ENCODE results near the gene ZNF385B. TPM values are rescaled to one million over a fixed set of nuclear protein-coding genes. Genes with fewer than 3 reads are reported as not detected.
A peak's percentile ranks its signal among the peaks of the same experiment; 100 is the strongest.
"Not testable (repeated sequence)": the region's sequence is repeated elsewhere in the genome, so short reads cannot be mapped to it uniquely, and the experiment has no call there.

ZNF385B gene
- total RNA-seq, 1 donor from 2014 or later: 8.3 TPM

DNA sequence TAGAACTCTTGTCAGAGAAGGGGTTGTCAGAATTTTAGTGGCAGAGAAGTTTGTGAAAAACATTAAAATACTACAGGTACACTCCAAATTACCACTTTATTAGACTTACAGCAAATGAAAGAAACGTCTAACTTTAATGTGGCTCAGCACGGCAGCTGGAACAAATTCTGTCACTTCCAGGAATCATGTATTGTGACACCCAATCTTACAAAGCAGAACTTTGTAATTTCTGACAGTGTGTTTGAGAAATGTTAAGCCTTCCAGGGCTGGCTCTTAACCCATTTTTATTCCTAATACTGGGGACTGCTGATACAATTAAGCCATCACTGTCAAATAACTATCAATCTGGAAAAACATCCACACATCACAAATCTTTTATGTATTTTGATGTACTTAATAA, 216.4 kb downstream of the ZNF385B start:
- ATAC-seq: peak; percentile 44
- DNase-seq (ENCODE audit: low spot score): no peak

DNA sequence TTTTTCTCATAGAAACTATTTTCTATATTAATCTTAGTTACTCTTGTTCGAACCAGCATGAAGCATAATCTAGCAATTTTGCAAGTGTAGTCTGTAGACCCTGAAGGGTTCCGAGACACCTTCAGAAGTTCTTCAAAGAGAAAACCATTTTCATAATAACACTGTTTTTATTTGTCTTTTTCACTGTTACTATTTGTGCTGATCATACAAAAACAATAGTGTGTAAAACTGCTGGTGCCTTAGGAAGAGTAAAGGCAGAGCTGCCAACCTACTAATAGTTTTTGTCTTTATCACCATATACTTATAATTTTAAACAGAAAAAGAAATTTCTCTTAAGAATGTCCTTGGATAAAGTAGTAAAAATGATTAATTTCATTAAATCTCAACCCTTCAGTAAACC, 218.9 kb downstream of the ZNF385B start:
- no peak for DNase-seq (ENCODE audit: low spot score)
- no peak for ATAC-seq

DNA sequence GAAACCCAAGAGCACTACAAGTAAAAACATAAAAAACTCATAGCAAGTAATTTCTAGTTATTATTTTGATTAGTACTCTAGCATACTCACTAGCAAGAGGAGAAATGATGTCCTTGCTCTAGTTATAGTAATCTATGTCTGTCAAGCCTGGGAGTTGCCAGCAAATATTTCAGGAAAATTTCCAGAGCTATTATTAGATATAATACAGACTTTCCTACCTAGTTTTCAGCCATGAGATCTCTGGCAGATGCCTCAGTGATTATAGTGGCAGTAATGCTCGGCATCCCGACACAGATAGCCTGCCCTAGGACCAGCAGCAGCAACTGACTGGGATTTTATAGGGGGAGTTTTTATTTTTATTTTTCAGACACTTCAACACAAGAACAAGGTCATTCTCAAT, 224.4 kb downstream of the ZNF385B start:
- ATAC-seq: peak; percentile 14

DNA sequence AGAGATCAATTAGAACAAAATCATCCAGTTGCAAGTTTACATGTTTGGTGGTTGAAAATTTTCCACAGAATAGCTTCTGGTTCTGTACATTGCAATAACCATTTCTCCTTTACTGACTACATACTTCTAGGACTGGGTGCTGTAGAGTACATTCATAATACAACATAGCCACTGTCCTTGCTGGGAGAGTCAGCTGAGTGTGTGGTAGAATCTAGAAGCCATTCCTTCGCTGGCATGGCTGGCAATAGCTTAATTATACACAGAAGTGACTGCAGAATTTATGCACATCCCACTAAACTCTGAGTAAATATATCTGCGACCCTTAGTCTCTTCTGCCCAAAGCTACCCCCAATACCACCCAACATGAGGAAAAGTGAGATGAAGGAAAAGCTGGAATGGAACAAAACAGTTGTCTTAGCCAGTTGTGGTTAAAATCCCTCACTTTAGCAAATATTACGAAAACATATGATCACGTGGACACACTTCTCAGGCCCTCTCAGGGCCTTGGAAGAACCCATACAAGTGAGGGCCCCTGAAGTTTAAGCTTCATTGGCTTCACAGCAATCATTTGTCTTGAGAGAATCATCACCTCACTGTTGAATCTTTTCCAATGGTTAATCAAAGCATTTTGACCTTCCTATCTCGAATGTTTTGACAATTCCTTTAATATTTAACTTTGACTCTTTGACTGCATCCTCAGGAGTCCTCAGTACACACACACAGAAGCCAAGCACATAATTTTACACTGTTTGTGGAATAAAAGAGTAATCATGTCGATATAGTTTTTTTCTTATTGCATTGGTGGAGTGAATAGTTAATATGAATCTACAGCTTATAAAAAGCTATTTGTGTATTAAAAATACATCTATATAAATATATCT, 225.1 kb downstream of the ZNF385B start:
- no peak for DNase-seq (ENCODE audit: low spot score)
- ATAC-seq: peak; percentile 91

More for the DNA sequence above, 224.4 kb downstream of the ZNF385B start:
- no peak for DNase-seq (ENCODE audit: low spot score)

DNA sequence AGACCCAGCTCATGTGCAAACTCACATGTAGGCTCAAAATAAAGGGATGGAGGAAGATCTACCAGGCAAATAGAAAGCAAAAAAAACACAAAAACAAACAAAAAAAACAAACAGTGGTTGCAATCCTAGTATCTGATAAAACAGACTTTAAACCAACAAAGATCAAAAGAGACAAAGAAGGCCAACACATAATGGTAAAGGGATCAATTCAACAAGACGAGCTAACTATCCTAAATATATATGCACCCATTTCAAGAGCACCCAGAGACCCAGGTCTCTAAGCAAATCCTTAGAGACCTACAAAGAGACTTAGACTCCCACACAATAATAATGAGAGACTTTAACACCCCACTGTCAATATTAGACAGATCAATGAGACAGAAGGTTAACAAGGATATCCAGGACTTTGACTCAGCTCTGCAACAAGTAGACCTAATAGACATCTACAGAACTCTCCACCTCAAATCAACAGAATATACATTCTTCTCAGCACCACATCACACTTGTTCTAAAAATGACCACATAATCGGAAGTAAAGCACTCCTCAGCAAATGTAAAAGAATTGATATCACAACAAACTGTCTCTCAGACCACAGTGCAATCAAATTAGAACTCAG, 229.5 kb downstream of the ZNF385B start:
- DNase-seq (ENCODE audit: low spot score): not testable (repeated sequence)
- peak; percentile 34 for ATAC-seq

DNA sequence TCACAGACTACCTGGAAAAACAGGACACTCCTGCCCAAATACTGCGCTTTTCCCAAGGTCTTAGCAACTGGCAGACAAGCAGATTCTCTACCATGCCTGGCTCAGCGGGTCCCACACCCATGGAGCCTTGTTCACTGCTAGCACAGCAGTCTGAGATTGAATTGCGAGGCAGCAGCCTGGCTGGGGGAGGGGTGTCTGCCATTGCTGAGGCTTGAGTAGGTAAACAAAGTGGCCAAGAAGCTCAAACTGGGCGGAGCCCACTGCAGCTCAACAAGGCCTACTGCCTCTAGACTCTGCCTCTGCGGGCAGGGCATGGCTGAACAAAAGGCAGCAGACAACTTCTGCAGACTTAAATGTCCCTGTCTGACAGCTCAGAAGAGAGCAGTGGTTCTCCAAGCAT, 231.6 kb downstream of the ZNF385B start:
- ATAC-seq; DNase-seq (ENCODE audit: low spot score): not testable (repeated sequence)

DNA sequence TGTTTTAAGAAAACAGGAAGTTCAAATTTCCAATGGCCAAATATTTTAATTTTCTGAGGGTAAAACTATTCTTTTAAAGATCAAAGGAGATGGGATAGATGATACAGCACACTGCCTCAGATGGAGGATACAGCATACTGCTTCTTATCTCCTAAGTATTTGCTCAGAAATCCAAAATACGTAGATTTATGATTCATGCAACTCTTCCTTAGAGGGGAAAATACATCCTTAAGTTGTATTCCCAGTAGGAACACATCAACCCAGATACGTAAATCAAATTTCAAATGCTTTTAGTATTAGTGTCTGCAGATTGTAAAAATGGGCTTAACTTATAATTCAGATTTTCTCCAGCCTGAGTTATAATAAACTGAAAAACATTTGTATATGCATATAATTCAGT, 235.2 kb downstream of the ZNF385B start:
- DNase-seq (ENCODE audit: low spot score) (no peak), ATAC-seq (no peak)

DNA sequence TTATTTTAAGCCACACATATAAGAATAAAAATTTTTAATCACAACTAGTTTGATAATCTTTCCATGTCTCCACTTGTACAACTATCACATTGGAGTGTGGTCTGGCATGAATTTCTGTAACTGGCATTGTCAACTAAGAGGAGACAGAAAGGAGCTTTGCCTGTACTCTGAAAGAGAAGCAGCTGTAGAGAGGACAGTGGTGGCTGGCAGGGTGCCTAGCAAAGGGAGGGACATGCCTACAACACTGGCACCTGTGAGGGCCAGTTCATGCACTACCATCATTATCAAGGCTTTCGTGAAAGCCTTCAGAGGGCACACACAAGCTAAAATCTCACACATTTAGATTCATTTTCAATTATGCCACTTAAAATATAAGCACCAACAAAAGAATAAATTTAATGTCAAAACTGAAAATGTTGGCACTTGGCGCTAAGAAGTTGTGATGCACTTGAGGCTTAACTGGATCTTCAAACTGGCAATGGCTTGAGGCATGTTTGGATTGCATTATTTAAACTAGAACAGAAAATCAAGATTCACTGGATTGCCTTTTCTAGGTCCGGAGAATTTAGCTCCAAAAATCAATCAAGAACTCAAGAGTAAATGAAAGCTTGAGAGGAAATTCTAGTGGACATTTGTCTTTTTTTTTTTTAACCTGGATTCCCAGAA, 238.6 kb downstream of the ZNF385B start:
- ATAC-seq (peak; percentile 34), DNase-seq (ENCODE audit: low spot score) (no peak)

DNA sequence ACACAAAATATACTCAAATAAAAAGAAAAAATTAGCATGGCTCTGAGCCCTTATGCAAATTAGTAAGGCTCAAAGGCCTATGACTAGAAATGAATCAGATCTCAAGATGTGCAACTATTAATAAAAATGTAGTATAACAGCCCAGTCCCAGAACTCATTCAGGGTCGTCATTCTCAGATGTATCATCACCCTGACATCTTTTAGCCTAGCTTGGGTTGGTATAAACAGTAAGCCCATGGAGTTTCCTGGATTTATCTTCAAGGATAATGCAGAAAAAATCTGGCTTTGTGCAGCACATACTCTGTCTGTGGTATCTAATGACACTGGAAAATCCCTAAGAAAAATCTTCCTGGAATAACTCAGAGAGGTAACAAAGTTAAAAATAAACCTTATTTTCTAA, 239.3 kb downstream of the ZNF385B start:
- ATAC-seq: no peak
- DNase-seq (ENCODE audit: low spot score): no peak

DNA sequence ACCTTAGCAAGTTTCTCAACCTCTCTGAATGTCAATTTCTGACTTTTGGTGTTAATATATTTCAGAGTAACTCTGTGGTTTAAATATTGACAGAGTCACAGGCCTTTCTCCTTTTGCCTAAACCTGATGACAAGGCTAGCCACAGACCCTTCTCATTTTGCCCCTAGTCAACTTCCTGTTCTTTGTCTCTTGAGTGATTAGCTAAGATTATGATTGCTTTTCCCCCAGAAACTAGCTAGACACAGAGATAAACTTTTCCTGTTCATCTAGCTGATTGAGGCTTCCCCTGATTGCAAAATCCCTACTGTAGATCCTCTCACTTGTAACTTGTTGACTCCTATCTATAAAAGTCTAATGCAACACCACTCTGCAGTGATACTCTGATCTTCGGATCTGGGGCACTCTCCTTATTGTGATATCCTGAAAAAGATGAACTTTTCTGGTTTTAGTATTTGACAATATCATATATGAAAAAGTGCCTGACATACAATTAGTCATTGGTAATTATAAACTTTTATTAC, 241.4 kb downstream of the ZNF385B start:
- no peak for DNase-seq (ENCODE audit: low spot score)
- peak; percentile 60 for ATAC-seq

DNA sequence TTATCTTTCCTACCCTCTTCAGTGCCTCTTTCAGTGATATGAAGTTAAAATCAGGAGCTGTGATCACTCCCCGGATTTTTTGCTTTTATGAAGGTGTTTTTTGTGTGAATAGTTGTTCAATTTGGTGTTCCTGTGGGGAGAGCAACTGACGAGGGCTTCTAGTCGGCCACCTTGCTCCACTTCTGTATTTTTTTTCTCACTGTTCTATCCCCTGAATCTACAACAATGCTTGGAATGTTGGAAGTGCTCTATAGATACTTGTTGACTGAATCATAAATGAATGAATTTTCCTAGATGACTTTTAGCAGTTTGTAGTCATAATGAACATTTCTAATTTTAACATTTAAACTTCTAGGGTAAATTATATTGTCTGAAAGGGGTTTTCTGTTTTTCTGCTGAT, 247.3 kb downstream of the ZNF385B start:
- no peak for ATAC-seq
- no peak for DNase-seq (ENCODE audit: low spot score)

DNA sequence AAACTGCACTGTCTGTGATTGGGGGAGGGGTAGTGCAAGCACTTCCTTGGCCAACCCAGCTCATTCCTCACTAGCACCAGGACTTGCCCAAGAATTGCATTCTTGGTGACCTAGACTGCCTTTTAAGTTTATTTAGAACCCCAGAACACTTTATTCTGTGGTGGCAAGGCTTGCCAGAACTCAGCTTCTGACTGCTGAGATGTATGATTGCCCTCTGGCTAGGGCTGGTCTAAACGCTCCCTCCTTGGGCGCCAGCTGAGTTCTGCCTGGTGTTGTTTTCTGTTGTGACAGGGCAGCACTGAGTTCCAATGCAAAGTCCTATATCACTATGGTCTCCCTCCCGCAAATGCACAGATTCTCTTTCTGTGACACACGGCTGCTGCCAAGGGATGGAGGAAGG, 247.7 kb downstream of the ZNF385B start:
- no peak for ATAC-seq
- DNase-seq (ENCODE audit: low spot score): no peak

DNA sequence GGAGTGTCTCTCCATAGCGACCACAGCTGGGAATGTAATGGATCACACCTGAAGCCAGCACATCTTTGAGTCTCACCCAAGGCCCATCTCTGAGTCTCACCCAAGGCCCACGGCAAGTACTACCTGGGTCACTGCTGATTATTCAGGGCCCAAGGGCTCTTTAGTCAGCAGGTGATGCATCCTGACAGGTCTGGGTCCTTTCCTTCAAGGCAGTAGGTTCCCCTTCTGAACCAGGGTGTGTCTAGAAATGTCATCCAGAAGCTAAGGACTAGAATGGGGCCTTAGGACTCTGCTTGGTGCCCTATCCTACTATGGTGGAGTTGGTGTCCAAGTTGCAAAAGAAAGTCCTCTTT, 248.1 kb downstream of the ZNF385B start:
- ATAC-seq: no peak
- no peak for DNase-seq (ENCODE audit: low spot score)

DNA sequence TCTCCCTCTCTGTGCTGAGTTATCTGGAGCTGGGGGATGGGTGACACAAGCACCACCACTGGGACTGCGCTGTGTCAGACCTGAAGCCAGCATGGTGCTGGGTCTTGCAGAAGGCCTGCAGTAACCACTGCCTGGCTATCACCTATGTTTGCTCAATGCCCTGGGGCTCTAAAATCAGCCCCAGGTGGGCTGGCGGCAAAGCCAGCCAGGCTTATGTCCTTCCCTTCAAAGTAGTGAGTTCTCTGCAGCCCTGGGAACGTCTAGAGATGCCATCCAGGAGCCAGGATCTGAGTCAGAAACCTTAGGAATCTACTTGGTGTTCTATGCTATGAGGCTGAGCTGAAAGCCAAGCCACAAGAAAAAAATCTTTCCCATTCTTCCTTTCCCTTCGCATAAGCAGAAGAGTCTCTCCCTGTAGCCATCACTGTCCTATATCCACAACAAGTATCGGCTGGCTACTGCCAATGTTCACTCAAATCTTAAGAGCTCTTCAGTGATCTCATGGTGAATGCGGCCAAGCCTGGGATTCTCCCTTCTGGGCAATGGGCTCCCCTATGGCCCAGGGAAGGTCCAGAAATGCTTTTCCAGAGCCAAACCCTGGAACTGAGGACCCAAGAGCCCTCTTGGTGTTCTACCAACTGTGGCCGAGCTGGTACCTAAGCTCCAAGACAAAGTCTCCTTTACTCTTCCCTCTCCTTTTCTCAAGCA, 248.7 kb downstream of the ZNF385B start:
- ATAC-seq (no peak), DNase-seq (ENCODE audit: low spot score) (no peak)

DNA sequence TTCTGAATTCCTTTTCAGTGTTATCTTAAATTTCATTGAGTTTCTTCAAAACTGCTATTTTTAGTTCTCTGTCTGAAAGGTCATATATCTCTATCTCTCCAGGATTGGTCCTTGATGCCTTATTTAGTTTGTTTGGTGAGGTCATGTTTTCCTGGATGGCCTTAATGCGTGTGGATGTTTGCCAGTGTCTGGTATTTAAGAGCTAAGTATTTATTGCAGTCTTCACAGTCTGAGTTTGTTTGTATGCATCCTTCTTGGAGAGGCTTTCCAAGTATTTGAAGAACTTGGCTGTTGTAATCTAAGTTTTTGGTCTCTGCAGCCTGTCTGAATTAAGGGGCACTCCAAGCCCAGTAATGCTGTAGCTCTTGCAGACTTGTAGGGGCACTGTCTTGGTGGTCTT, 249.3 kb downstream of the ZNF385B start:
- no peak for DNase-seq (ENCODE audit: low spot score)

DNA sequence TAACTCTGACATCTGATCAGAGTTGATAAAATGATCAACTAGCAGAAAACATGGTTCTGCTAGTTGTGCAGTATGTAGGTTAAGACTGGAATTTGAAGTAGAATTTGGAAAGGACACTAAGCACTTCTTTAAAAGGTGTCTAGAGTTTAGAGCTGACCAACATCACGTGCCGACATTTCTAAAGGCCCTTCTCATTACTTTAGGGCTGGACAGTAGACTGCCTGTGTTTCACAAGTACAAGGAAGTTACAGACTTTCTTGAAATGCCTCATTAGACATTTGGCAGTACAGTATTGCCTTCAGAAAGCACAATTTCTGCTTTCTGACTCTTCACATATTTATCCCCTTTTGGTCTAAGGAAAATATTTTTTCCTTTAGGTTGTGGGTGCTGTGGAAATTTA, 255.3 kb downstream of the ZNF385B start:
- DNase-seq (ENCODE audit: low spot score) (no peak), ATAC-seq (no peak)

More for the DNA sequence above, 249.3 kb downstream of the ZNF385B start:
- ATAC-seq: no peak

DNA sequence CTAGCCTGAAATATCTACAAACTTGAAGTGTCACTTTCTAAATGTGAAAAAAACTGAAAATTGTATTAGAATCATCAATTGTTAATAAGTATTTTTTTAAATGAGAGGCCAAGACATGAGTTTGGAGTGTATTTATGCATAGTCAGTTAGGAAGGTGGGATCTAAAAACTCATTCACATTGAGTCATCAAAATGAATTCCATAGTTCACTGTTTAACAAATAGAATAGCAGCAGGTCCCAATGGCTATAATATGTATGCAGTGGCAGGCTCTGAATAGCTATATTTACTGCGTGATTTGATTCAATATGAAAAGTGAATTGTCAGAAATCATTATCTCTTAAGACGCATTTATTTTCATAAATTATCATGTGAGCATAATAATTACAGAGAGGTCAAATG, 256.1 kb downstream of the ZNF385B start:
- DNase-seq (ENCODE audit: low spot score): no peak
- no peak for ATAC-seq

DNA sequence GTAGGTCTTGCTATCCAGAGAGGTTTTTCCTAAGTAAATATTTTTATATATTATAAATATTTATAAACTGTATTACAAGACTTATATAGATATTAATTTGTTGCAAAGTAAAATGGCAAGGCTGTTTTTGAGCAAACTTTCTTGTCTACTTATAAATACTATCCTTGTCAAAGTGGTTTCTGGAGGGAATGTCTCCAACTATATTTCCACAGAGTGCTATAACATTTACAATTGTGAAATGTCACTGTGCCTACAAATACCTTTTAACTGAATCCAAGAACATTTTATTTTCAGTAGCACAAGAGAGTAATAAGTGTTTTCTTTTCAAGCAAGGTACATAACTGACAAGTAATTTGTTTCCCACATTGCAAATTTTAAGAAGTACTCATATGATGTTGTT, 256.8 kb downstream of the ZNF385B start:
- no peak for DNase-seq (ENCODE audit: low spot score)
- ATAC-seq: peak; percentile 19

DNA sequence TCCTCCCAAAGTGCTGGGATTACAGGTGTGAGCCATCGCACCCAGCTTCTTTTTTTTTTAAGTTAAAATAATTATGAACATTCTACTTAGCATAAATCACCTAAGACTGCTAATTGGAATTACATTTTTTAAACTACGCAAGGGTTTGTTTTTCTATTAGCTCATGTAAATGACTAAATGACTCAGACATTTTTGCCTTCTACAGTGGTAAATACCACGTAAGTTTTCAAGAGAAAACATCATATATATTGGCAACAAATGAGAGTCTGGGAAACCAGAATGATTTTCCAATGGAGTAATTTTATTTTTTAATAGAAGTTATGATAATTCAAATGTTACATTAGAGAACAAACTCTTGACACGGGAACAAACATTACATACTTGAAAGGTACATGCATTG, 259.0 kb downstream of the ZNF385B start:
- no peak for ATAC-seq

DNA sequence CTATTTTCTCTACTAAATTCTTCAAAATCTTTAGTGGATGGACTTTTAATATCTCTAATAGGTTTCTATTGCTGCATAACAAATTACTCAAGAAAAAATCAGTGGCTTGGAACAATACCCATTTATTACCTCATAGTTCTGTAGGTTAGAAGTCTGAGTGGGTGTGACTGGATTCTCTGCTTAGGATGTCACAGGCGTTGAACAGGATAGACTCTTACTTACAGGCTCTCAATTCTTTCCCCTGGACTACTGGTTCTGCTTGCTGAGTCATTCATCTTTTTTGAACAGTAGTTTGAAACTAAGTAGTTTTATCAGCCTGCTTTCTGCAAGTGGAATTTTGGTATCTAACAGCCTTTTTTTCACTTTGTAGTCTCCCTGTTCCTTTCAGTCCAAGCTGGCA, 265.4 kb downstream of the ZNF385B start:
- ATAC-seq (no peak), DNase-seq (ENCODE audit: low spot score) (no peak)

More for the DNA sequence above, 259.0 kb downstream of the ZNF385B start:
- DNase-seq (ENCODE audit: low spot score): no peak

DNA sequence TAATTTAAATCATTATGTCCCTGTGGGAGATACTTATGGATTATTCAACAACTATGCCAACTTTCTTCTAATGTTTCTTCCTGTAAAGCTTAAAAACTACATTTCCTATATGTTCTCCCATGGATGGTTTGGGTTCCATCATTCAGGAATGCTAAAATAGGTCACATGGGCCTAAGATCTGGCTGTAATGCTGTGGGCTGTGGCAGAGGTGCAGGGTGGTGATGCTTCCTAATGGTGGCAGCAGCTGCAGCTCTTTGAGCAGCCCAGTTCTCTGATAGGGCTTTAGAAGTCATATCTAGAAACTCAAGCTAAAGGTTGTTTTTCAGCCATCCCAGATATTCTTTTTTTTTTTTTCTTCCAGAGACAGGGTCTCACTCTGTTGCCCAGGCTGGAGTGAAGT, 266.1 kb downstream of the ZNF385B start:
- no peak for DNase-seq (ENCODE audit: low spot score)
- ATAC-seq: peak; percentile 95
